ENCODE measurements around the gene MED12L. TPM values are rescaled to one million over a fixed set of nuclear protein-coding genes. Genes with fewer than 3 reads are reported as not detected.

Gene MED12L
- total RNA-seq, 4 donors from 2014 or later: under 0.01 to 0.34 (median 0.27) TPM

DNA sequence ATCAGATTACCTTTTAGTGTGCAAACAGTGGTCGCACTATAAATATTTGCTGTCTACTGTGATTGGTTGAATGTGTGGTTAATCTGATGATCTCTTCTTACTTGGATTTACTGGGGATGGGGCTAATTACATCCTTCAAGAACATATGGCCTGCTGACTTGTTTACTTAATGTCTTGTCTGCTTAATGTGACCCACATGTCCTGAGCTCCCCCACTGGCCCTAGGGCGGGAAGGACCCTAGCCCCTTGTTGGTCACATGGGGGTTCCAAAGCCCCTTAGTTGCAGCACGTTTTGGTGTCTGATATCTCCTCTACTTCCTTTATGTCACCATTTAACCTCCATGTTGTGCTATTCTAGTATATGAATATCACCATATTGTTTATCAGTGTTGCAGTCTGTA, 316.9 kb downstream of the MED12L start:
- TF ChIP-seq, protein P1, sequence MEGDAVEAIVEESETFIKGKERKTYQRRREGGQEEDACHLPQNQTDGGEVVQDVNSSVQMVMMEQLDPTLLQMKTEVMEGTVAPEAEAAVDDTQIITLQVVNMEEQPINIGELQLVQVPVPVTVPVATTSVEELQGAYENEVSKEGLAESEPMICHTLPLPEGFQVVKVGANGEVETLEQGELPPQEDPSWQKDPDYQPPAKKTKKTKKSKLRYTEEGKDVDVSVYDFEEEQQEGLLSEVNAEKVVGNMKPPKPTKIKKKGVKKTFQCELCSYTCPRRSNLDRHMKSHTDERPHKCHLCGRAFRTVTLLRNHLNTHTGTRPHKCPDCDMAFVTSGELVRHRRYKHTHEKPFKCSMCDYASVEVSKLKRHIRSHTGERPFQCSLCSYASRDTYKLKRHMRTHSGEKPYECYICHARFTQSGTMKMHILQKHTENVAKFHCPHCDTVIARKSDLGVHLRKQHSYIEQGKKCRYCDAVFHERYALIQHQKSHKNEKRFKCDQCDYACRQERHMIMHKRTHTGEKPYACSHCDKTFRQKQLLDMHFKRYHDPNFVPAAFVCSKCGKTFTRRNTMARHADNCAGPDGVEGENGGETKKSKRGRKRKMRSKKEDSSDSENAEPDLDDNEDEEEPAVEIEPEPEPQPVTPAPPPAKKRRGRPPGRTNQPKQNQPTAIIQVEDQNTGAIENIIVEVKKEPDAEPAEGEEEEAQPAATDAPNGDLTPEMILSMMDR (IDR thresholded peaks at IDR 0.05; ENCODE audit: low read depth): no peak

DNA sequence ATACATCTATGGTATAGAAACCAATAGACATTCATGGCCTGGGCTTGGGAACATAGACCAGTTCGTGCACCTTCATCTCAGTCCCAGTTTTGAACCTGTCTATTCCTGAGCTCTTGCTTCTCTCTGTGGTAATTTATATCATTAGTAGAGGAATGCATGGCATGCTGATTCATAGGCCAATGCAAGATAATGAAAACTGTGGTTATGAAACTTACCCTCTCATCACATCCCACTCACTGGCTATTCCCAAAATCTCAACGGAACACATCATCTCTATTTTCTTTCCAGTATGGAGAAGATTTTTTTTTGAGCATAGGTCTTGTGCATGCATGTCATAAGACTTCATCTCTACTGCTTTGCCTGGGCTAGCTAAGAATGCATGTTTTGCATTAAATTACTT, 317.8 kb downstream of the MED12L start:
- TF ChIP-seq, protein P1 (IDR thresholded peaks at IDR 0.05; ENCODE audit: low read depth): no peak

DNA sequence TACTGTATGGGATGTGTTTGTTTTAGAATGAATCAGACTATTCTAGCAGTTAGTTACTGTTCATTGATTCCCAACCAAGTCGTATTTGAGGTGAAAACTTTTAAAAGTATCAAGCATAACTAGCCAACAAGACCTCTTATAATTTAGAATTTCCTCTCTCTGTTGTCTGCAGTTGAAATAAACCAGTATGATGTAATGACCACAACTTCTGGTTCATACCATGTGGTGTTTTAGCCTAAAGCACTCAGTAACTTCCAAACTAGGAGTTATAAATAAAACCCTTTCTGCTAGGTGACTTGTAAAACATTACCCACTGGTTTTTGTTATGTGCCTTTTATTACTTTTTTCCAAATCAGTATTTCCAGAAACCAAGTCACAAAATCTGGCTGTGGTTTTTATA, 318.9 kb downstream of the MED12L start:
- TF ChIP-seq, protein P1 (IDR thresholded peaks at IDR 0.05; ENCODE audit: low read depth): no peak

DNA sequence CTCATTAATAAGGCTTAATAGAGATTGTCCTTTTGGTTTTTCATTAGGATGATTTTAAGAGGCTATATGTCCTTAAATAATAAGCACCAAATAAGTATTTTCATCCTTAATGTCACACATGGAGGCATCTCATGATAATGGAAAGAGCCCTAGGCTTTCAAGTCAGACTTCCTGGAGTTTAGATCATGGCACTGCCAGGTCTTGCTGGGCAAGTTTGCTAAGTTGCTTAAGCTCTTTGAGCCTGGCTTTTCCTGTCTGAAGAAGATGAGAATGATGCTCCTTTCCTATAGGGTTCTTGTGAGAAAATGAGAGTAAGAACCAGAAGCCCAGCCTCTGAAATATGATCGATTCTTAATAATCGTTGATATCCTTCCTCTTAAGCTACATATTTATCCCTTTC, 322.5 kb downstream of the MED12L start:
- TF ChIP-seq, protein P1 (IDR thresholded peaks at IDR 0.05; ENCODE audit: low read depth): no peak

DNA sequence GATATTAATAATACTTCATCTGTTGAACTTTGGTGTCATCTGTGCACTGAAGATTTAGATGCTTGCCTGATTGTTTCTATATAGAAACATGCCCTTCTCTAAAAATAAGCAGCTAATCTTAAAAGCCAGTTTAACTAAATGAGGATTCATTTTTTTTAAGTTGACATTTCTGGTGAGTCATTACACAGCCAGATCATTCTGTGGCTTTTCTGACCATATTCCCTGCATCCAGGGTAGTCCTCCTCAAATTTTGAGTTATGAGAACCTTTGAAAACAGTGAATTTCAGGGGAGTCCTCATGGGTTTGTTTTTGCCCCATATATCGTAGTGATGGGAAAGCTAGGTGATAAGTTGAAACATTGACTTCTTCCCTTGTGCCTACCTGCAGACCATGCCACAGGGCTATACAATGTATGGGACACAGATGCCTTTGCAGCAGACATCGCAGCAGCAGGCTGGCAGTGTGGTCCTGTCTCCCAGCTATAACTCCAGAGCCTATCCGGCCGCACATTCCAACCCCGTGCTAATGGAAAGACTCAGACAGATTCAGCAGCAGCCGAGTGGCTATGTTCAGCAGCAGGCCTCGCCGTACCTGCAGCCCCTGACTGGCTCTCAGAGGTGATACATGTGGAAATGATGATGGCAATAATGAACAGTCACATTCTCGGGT, 325.6 kb downstream of the MED12L start:
- TF ChIP-seq, protein P1 (IDR thresholded peaks at IDR 0.05; ENCODE audit: low read depth): no peak

GRCh38 chr3:151412989-151413388, 327.5 kb downstream of the MED12L start:
- TF ChIP-seq, protein P1 (IDR thresholded peaks at IDR 0.05; ENCODE audit: low read depth): no peak

- TF ChIP-seq, protein P1 (IDR thresholded peaks at IDR 0.05; ENCODE audit: low read depth): no peak
Observed at GRCh38 chr3:151415289-151415688, 329.8 kb downstream of the MED12L start.
